SU-DHL-6 (cell line): ENCODE data around the gene OR2W3.

Experiments
- H2AFZ ChIP-seq: fragments of 200-600 bp; sonication (generic); 2 replicates; pipeline ENCODE4 v1.6.1; 2014; ENCODE audit warnings: low read depth, mild to moderate bottlenecking, moderate library complexity, mixed read lengths, antibody characterized with exemption, low read length; ENCODE audit not compliant: severe bottlenecking
- H3F3A ChIP-seq: fragments of 200-600 bp; shearing (Covaris generic); 2 replicates; pipeline ENCODE4 v1.6.0; 2016; ENCODE audit warnings: antibody characterized with exemption, mild to moderate bottlenecking; ENCODE audit not compliant: insufficient read depth
- H3K27ac ChIP-seq: fragments of 200-600 bp; sonication (generic); 2 replicates; pipeline ENCODE4 v1.5.1; 2016; ENCODE audit warnings: low read depth, mild to moderate bottlenecking, low read length, moderate library complexity, mixed read lengths
- H3K27me3 ChIP-seq: fragments of 200-600 bp; sonication (generic), shearing (Covaris generic); 2 replicates; pipeline ENCODE4 v1.6.0; 2014; ENCODE audit warnings: mild to moderate bottlenecking, low read length
- H3K36me3 ChIP-seq: fragments of 200-600 bp; sonication (generic); 2 replicates; pipeline ENCODE4 v1.6.1; 2014; ENCODE audit warnings: mild to moderate bottlenecking, low read length, mixed read lengths
- H3K4me2 ChIP-seq: fragments of 300-600, 200-600 bp; shearing (Covaris generic), sonication (generic); 2 replicates; pipeline ENCODE4 v1.6.0; 2014; ENCODE audit warnings: low read length, low read depth, mild to moderate bottlenecking; ENCODE audit not compliant: poor library complexity, severe bottlenecking
- H3K4me3 ChIP-seq: fragments of 200-600 bp; sonication (generic); 2 replicates; pipeline ENCODE4 v1.5.1; 2014; ENCODE audit warnings: antibody characterized with exemption, low read length, mild to moderate bottlenecking, mixed read lengths; ENCODE audit not compliant: insufficient read depth, poor library complexity, severe bottlenecking
- H3K79me2 ChIP-seq: fragments of 200-600 bp; sonication (generic); 2 replicates; pipeline ENCODE4 v1.6.1; 2014; ENCODE audit warnings: mild to moderate bottlenecking, low read length, moderate library complexity; ENCODE audit not compliant: insufficient read depth
- H3K9ac ChIP-seq: fragments of 200-600 bp; sonication (generic); 2 replicates; pipeline ENCODE4 v1.7.0; 2014; ENCODE audit warnings: mild to moderate bottlenecking, low read length
- H3K9me2 ChIP-seq: fragments of 200-600 bp; sonication (generic); replicated peaks from 2 replicates; pipeline ENCODE4 v1.6.1; 2014; ENCODE audit warnings: low read length; ENCODE audit not compliant: insufficient read depth
- H3K9me3 ChIP-seq: fragments of 200-600 bp; sonication (generic); 2 replicates; pipeline ENCODE4 v1.6.1; 2014; ENCODE audit warnings: low read length, mixed read lengths; ENCODE audit not compliant: insufficient read depth
- H4K20me1 ChIP-seq: fragments of 200-600 bp; sonication (generic); 2 replicates; pipeline ENCODE4 v1.6.1; 2014; ENCODE audit warnings: low read depth, mild to moderate bottlenecking, antibody characterized with exemption, low read length, moderate library complexity, mixed read lengths
- CTCF ChIP-seq: fragments of 200-600 bp; sonication (generic); IDR thresholded peaks from one replicate; pipeline ENCODE4 v1.5.1; 2017; ENCODE audit warnings: antibody characterized with exemption, mild to moderate bottlenecking, low read length, moderate library complexity; ENCODE audit not compliant: insufficient read depth, poor library complexity, severe bottlenecking
- EZH2phosphoT487 ChIP-seq: fragments of 200-600 bp; sonication (generic), shearing (Covaris generic); conservative IDR thresholded peaks from 2 replicates; pipeline ENCODE4 v1.6.1; 2018; ENCODE audit warnings: mild to moderate bottlenecking, antibody characterized with exemption, low read length, moderate library complexity, mixed read lengths

Gene OR2W3

DNA sequence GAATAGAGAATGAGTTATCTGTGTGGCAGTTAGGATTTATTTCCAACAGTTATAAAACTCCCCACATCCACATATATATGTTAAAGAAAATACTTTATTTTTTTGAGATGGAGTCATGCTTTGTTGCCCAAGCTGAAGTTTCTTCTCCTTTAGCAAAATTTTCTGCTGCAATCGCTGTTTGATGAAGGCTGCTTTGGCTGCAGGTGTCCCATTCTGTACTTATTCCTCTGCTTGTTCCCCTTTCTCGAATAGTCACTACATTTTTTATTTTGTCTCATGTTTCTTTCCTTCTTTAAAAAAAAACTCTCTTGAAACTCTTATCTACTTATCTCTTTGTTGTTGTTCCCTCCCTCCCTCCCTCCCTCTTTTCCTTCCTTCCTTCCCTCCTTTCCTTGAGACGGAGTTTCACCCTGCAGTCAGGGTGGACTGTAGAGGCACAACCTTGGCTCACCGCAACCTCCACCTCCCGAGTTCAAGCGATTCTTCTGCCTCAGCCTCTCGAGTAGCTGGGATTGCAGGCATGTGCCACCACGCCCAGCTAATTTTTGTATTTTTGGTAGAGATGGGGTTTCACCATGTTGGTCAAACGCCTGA, 10.6 kb downstream of the OR2W3 start:
- Histone ChIP-seq H3K9me3 (no peaks in the 10 kb centered on the region), H3K27me3 (no peaks in the 10 kb centered on the region), H3K4me3 (no peak overlapping the region), H3K27ac (no peak overlapping the region), H4K20me1 (no peaks in the 10 kb centered on the region), H3K79me2 (no peaks in the 10 kb centered on the region), H3K4me2 (no peak overlapping the region), H3K9me2 (no peaks in the 10 kb centered on the region), H3K36me3 (no peaks in the 10 kb centered on the region), H3K9ac (no peak overlapping the region), H2AFZ (no peak overlapping the region), H3F3A (no peaks in the 10 kb centered on the region)
- TF ChIP-seq EZH2phosphoT487 = no peak
- TF ChIP-seq CTCF = no peak

GRCh38 chr1:247906504-247907047, 11.2 kb downstream of the OR2W3 start:
- no peaks in the 10 kb centered on the region for H3K9me2 ChIP-seq
- TF ChIP-seq EZH2phosphoT487 (no peak), CTCF (no peak)
- H3K27me3 ChIP-seq = no peaks in the 10 kb centered on the region
- no peaks in the 10 kb centered on the region for H3F3A ChIP-seq
- H2AFZ ChIP-seq = no peak overlapping the region
- no peaks in the 10 kb centered on the region for H3K9me3 ChIP-seq
- H3K27ac ChIP-seq = no peak overlapping the region
- no peaks in the 10 kb centered on the region for H4K20me1 ChIP-seq
- H3K36me3 ChIP-seq = no peaks in the 10 kb centered on the region
- H3K9ac ChIP-seq = no peak overlapping the region
- H3K4me3 ChIP-seq = no peak overlapping the region
- H3K4me2 ChIP-seq = no peak overlapping the region
- H3K79me2 ChIP-seq = no peaks in the 10 kb centered on the region

DNA sequence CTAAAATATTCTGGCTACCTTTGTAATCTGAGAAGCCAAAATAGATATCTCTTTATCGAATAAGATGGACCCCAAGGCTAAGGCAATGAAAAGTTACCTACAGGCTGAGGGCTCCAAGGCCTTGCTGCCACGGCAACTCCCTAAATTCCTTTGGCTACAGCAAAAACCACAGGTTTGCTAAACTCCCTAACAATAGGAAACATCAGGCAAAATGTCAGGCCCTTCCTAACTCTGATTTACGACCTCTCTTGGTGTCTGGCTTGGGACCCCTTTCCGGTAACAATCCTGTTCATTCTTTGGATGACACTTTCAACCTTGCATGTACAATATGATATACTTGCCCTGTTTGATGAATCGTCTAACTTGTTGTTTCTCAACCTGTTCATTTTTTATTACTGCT, 13.4 kb downstream of the OR2W3 start:
- no peak overlapping the region for H3K4me3 ChIP-seq
- H3K9ac ChIP-seq = no peak overlapping the region
- H3K27ac ChIP-seq = no peak overlapping the region
- no peaks in the 10 kb centered on the region for H3K27me3 ChIP-seq
- no peaks in the 10 kb centered on the region for H3K36me3 ChIP-seq
- H3K4me2 ChIP-seq = no peak overlapping the region
- H2AFZ ChIP-seq = no peak overlapping the region
- no peaks in the 10 kb centered on the region for H3K79me2 ChIP-seq
- no peaks in the 10 kb centered on the region for H4K20me1 ChIP-seq
- no peaks in the 10 kb centered on the region for H3K9me2 ChIP-seq
- no peak for TF ChIP-seq EZH2phosphoT487
- TF ChIP-seq CTCF = no peak
- no peaks in the 10 kb centered on the region for H3K9me3 ChIP-seq
- H3F3A ChIP-seq = no peaks in the 10 kb centered on the region

DNA sequence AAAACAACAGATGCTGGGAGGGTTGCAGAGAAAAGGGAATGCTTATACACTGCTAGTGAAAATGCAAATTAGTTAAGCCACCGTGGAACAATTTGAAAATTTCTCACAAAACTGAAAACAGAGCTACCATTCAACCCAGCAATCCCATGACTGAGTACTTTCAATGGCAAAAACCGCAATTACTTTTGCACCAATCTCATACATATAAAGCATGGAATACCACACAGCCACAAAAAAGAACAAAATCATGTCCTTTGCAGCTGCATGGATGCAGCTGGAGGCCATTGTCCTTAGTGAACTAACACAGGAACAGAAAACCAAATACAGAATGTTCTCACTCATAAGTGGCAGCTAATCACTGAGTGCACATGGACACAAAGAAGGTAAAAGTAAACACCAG, 18.4 kb downstream of the OR2W3 start:
- no peaks in the 10 kb centered on the region for H4K20me1 ChIP-seq
- H3K27me3 ChIP-seq = no peaks in the 10 kb centered on the region
- no peak overlapping the region for H3K27ac ChIP-seq
- no peak overlapping the region for H3K9ac ChIP-seq
- H3K36me3 ChIP-seq = no peaks in the 10 kb centered on the region
- TF ChIP-seq CTCF (no peak), EZH2phosphoT487 (no peak)
- H3K4me2 ChIP-seq = no peak overlapping the region
- no peak overlapping the region for H3K4me3 ChIP-seq
- no peaks in the 10 kb centered on the region for H3K9me3 ChIP-seq
- no peaks in the 10 kb centered on the region for H3F3A ChIP-seq
- H3K9me2 ChIP-seq = no peaks in the 10 kb centered on the region
- H3K79me2 ChIP-seq = no peaks in the 10 kb centered on the region
- H2AFZ ChIP-seq = no peak overlapping the region
